Peyer's patch (tissue), 4 donors: ENCODE measurements around the gene MRGPRX4. TPM values are rescaled to one million over a fixed set of nuclear protein-coding genes. Genes with fewer than 3 reads are reported as not detected.

Source experiments
- DNase-seq, 3 donors: peaks; one replicate each; pipeline ENCODE4 v3.0.0-alpha.2; 2017 to 2019
- H3K27ac ChIP-seq, 4 donors: fragments of 200-600 bp; sonication (generic); one replicate each; pipeline ENCODE4 v1.5.1; 2016 to 2019
- H3K27me3 ChIP-seq, 2 donors: fragments of 200-600 bp; sonication (generic); one replicate each; pipeline ENCODE4 v1.5.1; 2019
- H3K36me3 ChIP-seq, 3 donors: fragments of 200-600 bp; sonication (generic); one replicate each; pipeline ENCODE4 v1.5.1; 2016 to 2019
- H3K4me1 ChIP-seq, 4 donors: fragments of 200-600 bp; sonication (generic); one replicate each; pipeline ENCODE4 v1.5.1; 2016 to 2019
- H3K4me3 ChIP-seq, 4 donors: fragments of 200-600 bp; sonication (generic); 1 replicate in 3 of 4; 2 replicates in 1 of 4; pipeline ENCODE4 v1.5.1; 2016 to 2019; ENCODE audit warnings: mild to moderate bottlenecking in 1 of 4
- H3K9me3 ChIP-seq, 4 donors: fragments of 200-600 bp; sonication (generic); one replicate each; pipeline ENCODE4 v1.5.1; 2016 to 2019; ENCODE audit warnings: mild to moderate bottlenecking in 1 of 4
- CTCF ChIP-seq, 6 experiments: fragments of 450-650 bp in 4 of 6; fragments of 200-600 bp in 2 of 6; sonication (generic) in 1 of 6; IDR thresholded peaks; one replicate each; pipeline ENCODE4 v1.5.1; 2017 to 2019; ENCODE audit warnings: antibody characterized with exemption in 6 of 6, mild to moderate bottlenecking in 3 of 6, moderate library complexity in 1 of 6
- POLR2A ChIP-seq, 2 donors: fragments of 450-650 bp; IDR thresholded peaks; one replicate each; pipeline ENCODE4 v1.5.1; 2017; ENCODE audit warnings: antibody characterized with exemption in 2 of 2, mild to moderate bottlenecking in 2 of 2, moderate library complexity in 2 of 2
- total RNA-seq, 4 donors: library from RNA; depleted of rRNA; stranded (reverse); fragments of >200 nt; gene quantifications; one replicate each; pipeline ENCODE4 v1.1.0, GENCODE V29; 2016

The MRGPRX4 gene
- total RNA-seq, 4 donors from 2014 or later: not detected

- TF ChIP-seq CTCF (IDR thresholded peaks at IDR 0.05) (no peak), POLR2A (IDR thresholded peaks at IDR 0.05) (no peak)
- H3K4me3 ChIP-seq: no peak overlapping the region
These were observed 31.1 kb downstream of the MRGPRX4 start for GRCh38 chr11:18203723-18204122.

GRCh38 chr11:18204220-18204619 is 31.6 kb downstream of the MRGPRX4 start:
- H3K27ac ChIP-seq: no peak overlapping the region
- no peaks in the 10 kb centered on the region for H3K9me3 ChIP-seq
- no peaks in the 10 kb centered on the region for H3K4me1 ChIP-seq
- H3K27me3 ChIP-seq: no peaks in the 10 kb centered on the region
- TF ChIP-seq POLR2A (IDR thresholded peaks at IDR 0.05): no peak
- no peak for TF ChIP-seq CTCF (IDR thresholded peaks at IDR 0.05)
- DNase-seq: no peak
- H3K4me3 ChIP-seq: no peak overlapping the region
- no peaks in the 10 kb centered on the region for H3K36me3 ChIP-seq

More at GRCh38 chr11:18203723-18204122, 31.1 kb downstream of the MRGPRX4 start:
- Histone ChIP-seq H3K27me3 (no peaks in the 10 kb centered on the region), H3K36me3 (no peaks in the 10 kb centered on the region), H3K27ac (no peak overlapping the region), H3K4me1 (no peaks in the 10 kb centered on the region), H3K9me3 (no peaks in the 10 kb centered on the region)
- DNase-seq: no peak

- no peak overlapping the region for H3K27ac ChIP-seq
- no peaks in the 10 kb centered on the region for H3K4me1 ChIP-seq
- no peaks in the 10 kb centered on the region for H3K27me3 ChIP-seq
- no peak overlapping the region for H3K4me3 ChIP-seq
- TF ChIP-seq CTCF (IDR thresholded peaks at IDR 0.05) (no peak), POLR2A (IDR thresholded peaks at IDR 0.05) (no peak)
- no peak for DNase-seq
- H3K36me3 ChIP-seq: no peaks in the 10 kb centered on the region
- no peaks in the 10 kb centered on the region for H3K9me3 ChIP-seq
These were observed 32.1 kb downstream of the MRGPRX4 start for GRCh38 chr11:18204771-18205170.

GRCh38 chr11:18209058-18209457 is 36.4 kb downstream of the MRGPRX4 start:
- Histone ChIP-seq H3K36me3 (no peaks in the 10 kb centered on the region), H3K9me3 (no peaks in the 10 kb centered on the region), H3K4me1 (no peaks in the 10 kb centered on the region), H3K4me3 (no peak overlapping the region), H3K27ac (no peak overlapping the region), H3K27me3 (no peaks in the 10 kb centered on the region)
- TF ChIP-seq POLR2A (IDR thresholded peaks at IDR 0.05) (no peak), CTCF (IDR thresholded peaks at IDR 0.05) (no peak)
- no peak for DNase-seq

GRCh38 chr11:18221274-18221876 is 48.7 kb downstream of the MRGPRX4 start:
- Histone ChIP-seq H3K4me3 (no peak overlapping the region), H3K9me3 (no peaks in the 10 kb centered on the region), H3K27ac (no peak overlapping the region), H3K4me1 (no peaks in the 10 kb centered on the region), H3K27me3 (no peaks in the 10 kb centered on the region), H3K36me3 (no peaks in the 10 kb centered on the region)
- no peak for TF ChIP-seq POLR2A (IDR thresholded peaks at IDR 0.05)
- no peak for TF ChIP-seq CTCF (IDR thresholded peaks at IDR 0.05)
- no peak for DNase-seq
